Endothelial cell of umbilical vein (primary cell): ENCODE measurements around the gene NR6A1. TPM values are rescaled to one million over a fixed set of nuclear protein-coding genes. Genes with fewer than 3 reads are reported as not detected.

Source experiments
- BruUV-seq: library from RNA; stranded (reverse); fragments of 400-500 nt; replicated peaks from 2 replicates; lab custom pipeline; 2021; lab: Mats Ljungman, UMichigan
- CTCF ChIA-PET: fragments of 300-600, 350-600 bp; sonication (Branson Sonifier 250); formaldehyde crosslinking; loops from one replicate; lab custom pipeline; 2021; ENCODE audit warnings: antibody characterized with exemption, inconsistent platforms; lab: Charles Lee
- POLR2A ChIA-PET: fragments of 300-600, 350-600 bp; sonication (Branson Sonifier 250); formaldehyde crosslinking; loops from one replicate; lab custom pipeline; 2021; ENCODE audit warnings: antibody characterized with exemption, inconsistent platforms; lab: Charles Lee
- DNase-seq: peaks from one replicate; pipeline ENCODE4 v3.0.0-alpha.2; 2011; ENCODE audit warnings: low read depth, low spot score
- FAIRE-seq: peaks from 2 replicates; lab custom pipeline; 2011; peaks lifted over from hg19 to GRCh38; lab: Jason Lieb, UNC
- H2AFZ ChIP-seq: 2 replicates; pipeline ENCODE4 v1.6.0; 2012; ENCODE audit warnings: low read depth, low read length, control low read depth, inconsistent platforms
- H3K27ac ChIP-seq: 2 replicates; pipeline ENCODE4 v1.5.1; 2011; ENCODE audit warnings: low read depth, mild to moderate bottlenecking, control low read depth, low read length, moderate library complexity; ENCODE audit not compliant: insufficient read depth
- H3K27me3 ChIP-seq, 2 experiments: 2 replicates each; pipeline versions ENCODE4 v1.6.0 to v1.6.1; 2011; ENCODE audit warnings: low read length in 2 of 2, mixed read lengths in 1 of 2; ENCODE audit not compliant: control insufficient read depth in 2 of 2, insufficient read depth in 2 of 2
- H3K36me3 ChIP-seq, 2 experiments: 2 replicates in 1 of 2; 3 replicates in 1 of 2; pipeline ENCODE4 v1.5.1; 2011; ENCODE audit warnings: low read length in 2 of 2, mild to moderate bottlenecking in 1 of 2, moderate library complexity in 1 of 2; ENCODE audit not compliant: control insufficient read depth in 2 of 2, insufficient read depth in 2 of 2; ENCODE audit errors: extremely low read depth in 1 of 2
- H3K4me1 ChIP-seq: 3 replicates; pipeline ENCODE4 v1.5.1; 2011; ENCODE audit warnings: mild to moderate bottlenecking, low read length; ENCODE audit not compliant: control insufficient read depth, insufficient read depth; ENCODE audit errors: extremely low read depth
- H3K4me2 ChIP-seq: 2 replicates; pipeline ENCODE4 v1.6.1; 2011; ENCODE audit warnings: low read length, control low read depth, mixed read lengths; ENCODE audit not compliant: insufficient read depth
- H3K4me3 ChIP-seq, 3 experiments: fragments of 200-600 bp in 1 of 3; sonication (generic), shearing (Covaris generic) in 1 of 3; replicated peaks in 1 of 3; 2 replicates each; pipeline ENCODE4 v1.5.1; 2011 to 2016; ENCODE audit warnings: control low read depth in 3 of 3, low read length in 3 of 3, mild to moderate bottlenecking in 2 of 3, inconsistent platforms in 1 of 3, low read depth in 1 of 3, moderate library complexity in 1 of 3; ENCODE audit not compliant: insufficient read depth in 1 of 3
- H3K79me2 ChIP-seq: 2 replicates; pipeline ENCODE4 v1.6.0; 2012; ENCODE audit warnings: low read length, inconsistent platforms; ENCODE audit not compliant: control insufficient read depth, insufficient read depth
- H3K9ac ChIP-seq: replicated peaks from 2 replicates; pipeline ENCODE3; 2011; ENCODE audit warnings: low read length, control low read depth; ENCODE audit not compliant: insufficient read depth; ENCODE audit errors: extremely low read depth
- H3K9me1 ChIP-seq: replicated peaks from 3 replicates; pipeline ENCODE4 v1.6.0; 2011; ENCODE audit warnings: mild to moderate bottlenecking, low read length; ENCODE audit not compliant: control insufficient read depth, insufficient read depth; ENCODE audit errors: extremely low read depth
- H3K9me3 ChIP-seq: replicated peaks from 2 replicates; pipeline ENCODE4 v1.5.1; 2012; ENCODE audit warnings: low read length, inconsistent platforms; ENCODE audit not compliant: control insufficient read depth, insufficient read depth
- H4K20me1 ChIP-seq: replicated peaks from 2 replicates; pipeline ENCODE3; 2011; ENCODE audit warnings: mild to moderate bottlenecking, low read length; ENCODE audit not compliant: control insufficient read depth, insufficient read depth; ENCODE audit errors: extremely low read depth
- EZH2 ChIP-seq: IDR thresholded peaks from 2 replicates; pipeline ENCODE4 v1.6.1; 2012; ENCODE audit warnings: borderline replicate concordance, low read depth, mild to moderate bottlenecking, moderate library complexity, low read length, inconsistent platforms; ENCODE audit not compliant: severe bottlenecking
- FOS ChIP-seq: IDR thresholded peaks from 2 replicates; pipeline ENCODE4 v1.6.1; 2011; ENCODE audit warnings: mild to moderate bottlenecking, low read length, moderate library complexity, borderline replicate concordance; ENCODE audit not compliant: insufficient read depth
- GATA2 ChIP-seq: IDR thresholded peaks from 2 replicates; pipeline ENCODE4 v1.7.0; 2011; ENCODE audit warnings: low read depth, mild to moderate bottlenecking, moderate library complexity, mixed read lengths, low read length; ENCODE audit not compliant: insufficient read length, insufficient read depth
- JUN ChIP-seq: IDR thresholded peaks from 2 replicates; pipeline ENCODE4 v1.6.1; 2011; ENCODE audit warnings: borderline replicate concordance, low read depth; ENCODE audit not compliant: insufficient read length, insufficient read depth
- MYC ChIP-seq: IDR thresholded peaks from one replicate; pipeline ENCODE4 v1.6.1; 2011; ENCODE audit warnings: mild to moderate bottlenecking, low read depth, low read length
- POLR2A ChIP-seq: IDR thresholded peaks from 2 replicates; pipeline ENCODE4 v1.6.1; 2012; ENCODE audit warnings: low read depth, mild to moderate bottlenecking, control low read depth, low read length
- POLR2AphosphoS5 ChIP-seq: IDR thresholded peaks from 2 replicates; pipeline ENCODE4 v1.6.1; 2012; ENCODE audit warnings: low read depth, mild to moderate bottlenecking, control low read depth, low read length, moderate library complexity; ENCODE audit not compliant: insufficient read depth
- dilution Hi-C: fragments of 300-500 bp; cut with MboI; formaldehyde crosslinking; loops from one replicate; pipeline ENCODE4 v1.15.0; 2019; ENCODE audit warnings: low sequenced_read_pairs; ENCODE audit not compliant: extremely low pct_ligation_motif_present
- intact Hi-C: fragments of 100-400 bp; cut with micrococcal nuclease; formaldehyde crosslinking; loops from one replicate; pipeline ENCODE4 v1.10.0; 2022
- polyA plus RNA-seq, 4 experiments: library from polyadenylated mRNA; depleted of rRNA in 3 of 4; stranded (reverse) in 3 of 4; unstranded in 1 of 4; fragments of >200 nt; gene quantifications; 2 replicates each; pipeline versions ENCODE4 v1.2.1 to v1.2.3, GENCODE V29; 2011 to 2012; ENCODE audit warnings: missing spikeins in 1 of 4
- total RNA-seq: library from RNA; stranded (reverse); gene quantifications from 2 replicates; pipeline ENCODE4 v1.2.3, GENCODE V29; 2021
- TF ChIP-seq, protein P1 (sequence below): IDR thresholded peaks from 2 replicates; pipeline ENCODE4 v1.6.1; 2011; ENCODE audit not compliant: insufficient read depth, insufficient read length

Gene NR6A1
- total and polyA plus RNA-seq, 2 donors (not counting 3 experiments of a cell fraction or from before 2014, with no cell fraction given) = 0.17 to 1.2 TPM

- Histone ChIP-seq H3K27ac (no peak overlapping the region), H3K4me2 (no peak overlapping the region), H3K9me1 (no peaks in the 10 kb centered on the region), H3K9me3 (no peaks in the 10 kb centered on the region), H4K20me1 (no peaks in the 10 kb centered on the region), H3K4me1 (no peaks in the 10 kb centered on the region), H3K36me3 (no peaks in the 10 kb centered on the region), H2AFZ (no peak overlapping the region), H3K9ac (no peak overlapping the region), H3K27me3 (peaks cover 37 to 64% of the 10 kb centered on the region in 2 experiments), H3K4me3 (no peak overlapping the region), H3K79me2 (no peaks in the 10 kb centered on the region)
- ChIA-PET CTCF (interaction anchor here (0.7 to 2.1 kb wide), 3 partner anchors 9 to 204 kb away, joined by 3 to 4 read pairs (median 4); no protein-coding TSS in a partner anchor), POLR2A (no interaction called here)
- dilution Hi-C loops = no loop called here
- no TSS peak for BruUV-seq
- no peak for TF ChIP-seq MYC
- TF ChIP-seq GATA2 = no peak
- no peak for TF ChIP-seq POLR2AphosphoS5
- TF ChIP-seq, protein P1, sequence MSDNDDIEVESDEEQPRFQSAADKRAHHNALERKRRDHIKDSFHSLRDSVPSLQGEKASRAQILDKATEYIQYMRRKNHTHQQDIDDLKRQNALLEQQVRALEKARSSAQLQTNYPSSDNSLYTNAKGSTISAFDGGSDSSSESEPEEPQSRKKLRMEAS = no peak
- no peak for TF ChIP-seq EZH2
- TF ChIP-seq POLR2A = no peak
- no peak for TF ChIP-seq FOS
- TF ChIP-seq JUN = no peak
- no peak for DNase-seq
- intact Hi-C loops = no loop called here
- no peak for FAIRE-seq
These were observed 15.1 kb downstream of the NR6A1 start for GRCh38 chr9:124756011-124756410.

DNA sequence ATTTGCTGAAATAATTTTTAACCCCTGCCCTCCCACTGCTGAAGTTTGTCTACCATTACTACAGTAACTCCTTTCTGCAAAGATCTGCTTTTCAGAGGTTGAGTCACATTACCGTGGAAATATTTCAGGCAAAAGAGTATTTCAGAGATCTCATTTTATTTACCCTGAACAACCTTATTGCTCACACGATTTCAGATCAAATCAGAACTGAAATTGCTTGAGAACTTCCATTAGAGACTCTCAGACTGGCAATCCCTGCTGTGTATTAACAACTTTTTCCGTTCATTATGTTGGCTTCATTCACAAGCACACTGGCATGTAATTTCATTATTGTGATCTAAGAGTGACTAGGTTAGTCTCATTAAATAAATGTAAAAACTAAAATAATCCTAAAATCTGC, 16.1 kb downstream of the NR6A1 start:
- CTCF ChIA-PET = interaction anchor here (1.5 to 5.0 kb wide), 2 partner anchors 138 to 203 kb away, joined by 9 to 49 read pairs; no protein-coding TSS in a partner anchor
- no peaks in the 10 kb centered on the region for H3K36me3 ChIP-seq
- H3K4me1 ChIP-seq = no peaks in the 10 kb centered on the region
- H3K79me2 ChIP-seq = no peaks in the 10 kb centered on the region
- peaks cover 31 to 56% of the 10 kb centered on the region in 2 experiments for H3K27me3 ChIP-seq
- H3K9ac ChIP-seq = no peak overlapping the region
- no peak for FAIRE-seq
- no peak overlapping the region for H2AFZ ChIP-seq
- POLR2A ChIA-PET = no interaction called here
- H3K9me1 ChIP-seq = no peaks in the 10 kb centered on the region
- no peaks in the 10 kb centered on the region for H4K20me1 ChIP-seq
- TF ChIP-seq POLR2A = no peak
- intact Hi-C loops (no loop called here), dilution Hi-C loops (no loop called here)
- no peak for DNase-seq
- H3K27ac ChIP-seq = no peak overlapping the region
- H3K4me2 ChIP-seq = no peak overlapping the region
- BruUV-seq = no TSS peak
- H3K9me3 ChIP-seq = no peaks in the 10 kb centered on the region
- H3K4me3 ChIP-seq = no peak overlapping the region
